Right ventricle myocardium superior (tissue), 1 donor: ENCODE results near the gene VPS13C. TPM values are rescaled to one million over a fixed set of nuclear protein-coding genes. Genes with fewer than 3 reads are reported as not detected.
A peak's percentile ranks its signal among the peaks of the same experiment; 100 is the strongest.
"Not testable (repeated sequence)": the region's sequence is repeated elsewhere in the genome, so short reads cannot be mapped to it uniquely, and the experiment has no call there.

Experiments used
- ATAC-seq: fragments of 200-7000 bp; cut with Tn5 transposase; one replicate; pipeline ENCODE4 v1.9.1; 2020; ENCODE audit warnings: mild to moderate bottlenecking; ENCODE audit not compliant: poor library complexity
- DNase-seq: peaks from one replicate; pipeline ENCODE4 v3.0.0-alpha.2; 2020
- intact Hi-C: fragments of 100-400 bp; cut with DNase I; formaldehyde crosslinking; loops from one replicate; pipeline ENCODE4 v1.11.2; 2022
- total RNA-seq: library from RNA; stranded (reverse); fragmentation: NEBNext Ultra II Directional; extraction: Animal tissue kit (Norgen Biotek cat#: 25700); gene quantifications from one replicate; pipeline ENCODE4 v1.2.1, GENCODE V29; 2021
- donor health status: DM: no; HTN: yes; CAD: no; lungs with severe emphysema.

VPS13C gene
- total RNA-seq, 1 donor from 2014 or later = 32.8 TPM

GRCh38 chr15:62054979-62055378 lies 5.3 kb downstream of the VPS13C start:
- ATAC-seq = no peak
- DNase-seq = no peak
- intact Hi-C loops = no loop called here

- no peak for DNase-seq
- peak; percentile 49 for ATAC-seq
- intact Hi-C loops = no loop called here
These were observed 6.7 kb downstream of the VPS13C start for GRCh38 chr15:62053439-62054085.

- DNase-seq (no peak), ATAC-seq (no peak)
- intact Hi-C loops = no loop called here
These were observed 7.5 kb downstream of the VPS13C start for GRCh38 chr15:62052713-62053112.

GRCh38 chr15:62051166-62051565 lies 9.1 kb downstream of the VPS13C start:
- ATAC-seq (no peak), DNase-seq (no peak)
- intact Hi-C loops = no loop called here

GRCh38 chr15:62050115-62050514 lies 10.1 kb downstream of the VPS13C start:
- intact Hi-C loops = no loop called here
- DNase-seq = no peak
- no peak for ATAC-seq

GRCh38 chr15:62048254-62048653 lies 12.0 kb downstream of the VPS13C start:
- DNase-seq, intact Hi-C loops, ATAC-seq: not testable (repeated sequence)

GRCh38 chr15:62047282-62047827 lies 12.9 kb downstream of the VPS13C start:
- intact Hi-C loops = no loop called here
- no peak for ATAC-seq

GRCh38 chr15:62046078-62046743 lies 14.0 kb downstream of the VPS13C start:
- ATAC-seq (no peak), DNase-seq (no peak)
- intact Hi-C loops = no loop called here

More at GRCh38 chr15:62047282-62047827, 12.9 kb downstream of the VPS13C start:
- no peak for DNase-seq

- DNase-seq (no peak), ATAC-seq (no peak)
- intact Hi-C loops = no loop called here
These were observed 24.9 kb downstream of the VPS13C start for GRCh38 chr15:62035256-62035924.

- ATAC-seq = no peak
- no peak for DNase-seq
- intact Hi-C loops = no loop called here
These were observed 32.3 kb downstream of the VPS13C start for GRCh38 chr15:62027916-62028315.

- no peak for ATAC-seq
- no peak for DNase-seq
- intact Hi-C loops = no loop called here
These were observed 33.0 kb downstream of the VPS13C start for GRCh38 chr15:62027263-62027565.

- ATAC-seq (no peak), DNase-seq (no peak)
- intact Hi-C loops = no loop called here
These were observed 33.6 kb downstream of the VPS13C start for GRCh38 chr15:62026487-62027262.

- no peak for DNase-seq
- ATAC-seq = no peak
- intact Hi-C loops = no loop called here
These were observed 38.2 kb downstream of the VPS13C start for GRCh38 chr15:62021991-62022600.

GRCh38 chr15:62020576-62021160 lies 39.6 kb downstream of the VPS13C start:
- ATAC-seq (no peak), DNase-seq (no peak)
- intact Hi-C loops = no loop called here

GRCh38 chr15:62005354-62005753 lies 54.9 kb downstream of the VPS13C start:
- DNase-seq, intact Hi-C loops: not testable (repeated sequence)

GRCh38 chr15:61997786-61998185 lies 62.5 kb downstream of the VPS13C start:
- intact Hi-C loops = no loop called here

More at GRCh38 chr15:62005354-62005753, 54.9 kb downstream of the VPS13C start:
- ATAC-seq = not testable (repeated sequence)

GRCh38 chr15:61996056-61996635 lies 64.1 kb downstream of the VPS13C start:
- intact Hi-C loops = no loop called here
- no peak for ATAC-seq
- DNase-seq = no peak

More at GRCh38 chr15:61997786-61998185, 62.5 kb downstream of the VPS13C start:
- no peak for ATAC-seq
- DNase-seq = no peak

GRCh38 chr15:61994216-61994615 lies 66.0 kb downstream of the VPS13C start:
- ATAC-seq = no peak

More at GRCh38 chr15:61994216-61994615, 66.0 kb downstream of the VPS13C start:
- no peak for DNase-seq
- intact Hi-C loops = no loop called here
